ENCODE data around the gene ZGLP1. TPM values are rescaled to one million over a fixed set of nuclear protein-coding genes. Genes with fewer than 3 reads are reported as not detected.

Gene ZGLP1
- polyA plus RNA-seq, 1 experiment, result 0.62 TPM

- Histone ChIP-seq H3K9me3 (ENCODE audit: control insufficient read depth, insufficient read depth, low read length) (no peaks in the 10 kb centered on the region; the same call in 1 of the 2 replicates), H3K27ac (ENCODE audit: low read depth, low read length) (no peak overlapping the region), H3K27me3 (ENCODE audit: control insufficient read depth, insufficient read depth, low read length) (no peaks in the 10 kb centered on the region), H3K4me3 (ENCODE audit: low read depth, low read length) (peak overlapping the region; percentile 89)
- DNase-seq (ENCODE audit: low read depth, low spot score), result no peak
- ChIA-PET POLR2A (interaction anchor here (1.7 to 3.5 kb wide), 2 partner anchors 15 to 42 kb away, joined by 9 to 25 read pairs; partner anchors contain the start of gene ICAM5), CTCF (interaction anchor here (0.9 to 1.0 kb wide), 2 partner anchors 61 to 63 kb away, joined by 3 to 7 read pairs; partner anchors contain the start of gene ICAM1)
- 0 out of 2 replicates have a peak, but pooled peaks have one; percentile 10 for TF ChIP-seq CTCF (IDR thresholded peaks at IDR 0.05; ENCODE audit: low read depth, low read length)
These were observed 22.7 kb upstream of the ZGLP1 start for GRCh38 chr19:10332158-10332964.

GRCh38 chr19:10329555-10329954 lies 19.9 kb upstream of the ZGLP1 start:
- no peak for DNase-seq (ENCODE audit: low read depth, low spot score)
- Histone ChIP-seq H3K9me3 (ENCODE audit: control insufficient read depth, insufficient read depth, low read length) (no peaks in the 10 kb centered on the region; the same call in 1 of the 2 replicates), H3K27ac (ENCODE audit: low read depth, low read length) (no peak overlapping the region), H3K27me3 (ENCODE audit: control insufficient read depth, insufficient read depth, low read length) (no peaks in the 10 kb centered on the region), H3K4me3 (ENCODE audit: low read depth, low read length) (no peak overlapping the region)
- no peak for TF ChIP-seq CTCF (IDR thresholded peaks at IDR 0.05; ENCODE audit: low read depth, low read length)
- ChIA-PET POLR2A (interaction anchor here (0.9 kb wide), 1 partner anchor 13 kb away, joined by 3 read pairs; no protein-coding TSS in a partner anchor), CTCF (interaction anchor here (0.9 kb wide), 1 partner anchor 20 kb away, joined by 4 read pairs; the partner anchor contains the start of gene ZGLP1)

GRCh38 chr19:10328558-10329429 lies 19.2 kb upstream of the ZGLP1 start:
- CTCF ChIA-PET, result no interaction called here

GRCh38 chr19:10327793-10328192 lies 18.2 kb upstream of the ZGLP1 start:
- POLR2A ChIA-PET, result no interaction called here
- DNase-seq (ENCODE audit: low read depth, low spot score), result no peak
- Histone ChIP-seq H3K27ac (ENCODE audit: low read depth, low read length) (no peak overlapping the region), H3K27me3 (ENCODE audit: control insufficient read depth, insufficient read depth, low read length) (no peaks in the 10 kb centered on the region), H3K9me3 (ENCODE audit: control insufficient read depth, insufficient read depth, low read length) (no peaks in the 10 kb centered on the region; the same call in 1 of the 2 replicates), H3K4me3 (ENCODE audit: low read depth, low read length) (no peak overlapping the region)
- no peak for TF ChIP-seq CTCF (IDR thresholded peaks at IDR 0.05; ENCODE audit: low read depth, low read length)
- CTCF ChIA-PET, result interaction anchor here (0.8 kb wide), 1 partner anchor 58 kb away, joined by 3 read pairs; no protein-coding TSS in a partner anchor

More at GRCh38 chr19:10328558-10329429, 19.2 kb upstream of the ZGLP1 start:
- Histone ChIP-seq H3K27ac (ENCODE audit: low read depth, low read length) (no peak overlapping the region), H3K4me3 (ENCODE audit: low read depth, low read length) (no peak overlapping the region), H3K27me3 (ENCODE audit: control insufficient read depth, insufficient read depth, low read length) (no peaks in the 10 kb centered on the region), H3K9me3 (ENCODE audit: control insufficient read depth, insufficient read depth, low read length) (no peaks in the 10 kb centered on the region; the same call in 1 of the 2 replicates)
- no peak for DNase-seq (ENCODE audit: low read depth, low spot score)
- POLR2A ChIA-PET, result no interaction called here
- TF ChIP-seq CTCF (IDR thresholded peaks at IDR 0.05; ENCODE audit: low read depth, low read length), result no peak

Data from AG04450 (cell line).